Peyer's patch (tissue), 4 donors: ENCODE data around the gene SH2D1A. TPM values are rescaled to one million over a fixed set of nuclear protein-coding genes. Genes with fewer than 3 reads are reported as not detected.
"Not testable (repeated sequence)": the region's sequence is repeated elsewhere in the genome, so short reads cannot be mapped to it uniquely, and the experiment has no call there.

Experiments
- DNase-seq, 3 donors: peaks; one replicate each; pipeline ENCODE4 v3.0.0-alpha.2; 2017 to 2019
- H3K27ac ChIP-seq, 4 donors: fragments of 200-600 bp; sonication (generic); one replicate each; pipeline ENCODE4 v1.5.1; 2016 to 2019
- H3K27me3 ChIP-seq, 2 donors: fragments of 200-600 bp; sonication (generic); one replicate each; pipeline ENCODE4 v1.5.1; 2019
- H3K36me3 ChIP-seq, 3 donors: fragments of 200-600 bp; sonication (generic); one replicate each; pipeline ENCODE4 v1.5.1; 2016 to 2019
- H3K4me1 ChIP-seq, 4 donors: fragments of 200-600 bp; sonication (generic); one replicate each; pipeline ENCODE4 v1.5.1; 2016 to 2019
- H3K4me3 ChIP-seq, 4 donors: fragments of 200-600 bp; sonication (generic); 1 replicate in 3 of 4; 2 replicates in 1 of 4; pipeline ENCODE4 v1.5.1; 2016 to 2019; ENCODE audit warnings: mild to moderate bottlenecking in 1 of 4
- H3K9me3 ChIP-seq, 4 donors: fragments of 200-600 bp; sonication (generic); one replicate each; pipeline ENCODE4 v1.5.1; 2016 to 2019; ENCODE audit warnings: mild to moderate bottlenecking in 1 of 4
- CTCF ChIP-seq, 6 experiments: fragments of 450-650 bp in 4 of 6; fragments of 200-600 bp in 2 of 6; sonication (generic) in 1 of 6; IDR thresholded peaks; one replicate each; pipeline ENCODE4 v1.5.1; 2017 to 2019; ENCODE audit warnings: antibody characterized with exemption in 6 of 6, mild to moderate bottlenecking in 3 of 6, moderate library complexity in 1 of 6
- POLR2A ChIP-seq, 2 donors: fragments of 450-650 bp; IDR thresholded peaks; one replicate each; pipeline ENCODE4 v1.5.1; 2017; ENCODE audit warnings: antibody characterized with exemption in 2 of 2, mild to moderate bottlenecking in 2 of 2, moderate library complexity in 2 of 2
- total RNA-seq, 4 donors: library from RNA; depleted of rRNA; stranded (reverse); fragments of >200 nt; gene quantifications; one replicate each; pipeline ENCODE4 v1.1.0, GENCODE V29; 2016

The SH2D1A gene
- total RNA-seq = 1 to 10 TPM in 2 of 4 donors, under 1 TPM in 1, not detected in 1; 0.67 to 5.0 (median 1.6) TPM

- H3K4me3 ChIP-seq = peak within 1 kb of the TSS; percentile 21 to 29 (median 23)
- no peaks in the 10 kb centered on the region for H3K4me1 ChIP-seq
- peak; percentile 24 to 46 (median 27) for DNase-seq
- H3K9me3 ChIP-seq = no peaks in the 10 kb centered on the region
- H3K36me3 ChIP-seq = no peaks in the 10 kb centered on the region
- H3K27me3 ChIP-seq = no peaks in the 10 kb centered on the region
- TF ChIP-seq POLR2A (IDR thresholded peaks at IDR 0.05) (peak in 1 of 2 donors; percentile 12), CTCF (IDR thresholded peaks at IDR 0.05) (no peak)
- peak within 1 kb of the TSS; percentile 55 to 74 (median 64) for H3K27ac ChIP-seq
Measured at GRCh38 chrX:124346117-124346876, at the start of gene SH2D1A. SH2D1A (plus strand) TSS chrX:124346563; CDS start chrX:124346643, 80 bp downstream.

- H3K27ac ChIP-seq, H3K36me3 ChIP-seq, H3K4me1 ChIP-seq, H3K4me3 ChIP-seq, H3K9me3 ChIP-seq, H3K27me3 ChIP-seq, DNase-seq: not testable (repeated sequence)
Measured at GRCh38 chrX:124299323-124299722, 47.0 kb upstream of the SH2D1A start.

GRCh38 chrX:124300405-124300804 is 46.0 kb upstream of the SH2D1A start:
- no peak for TF ChIP-seq CTCF (IDR thresholded peaks at IDR 0.05)
- no peak for TF ChIP-seq POLR2A (IDR thresholded peaks at IDR 0.05)
- Histone ChIP-seq H3K27ac (no peak overlapping the region), H3K9me3 (no peaks in the 10 kb centered on the region), H3K4me3 (no peak overlapping the region), H3K36me3 (no peaks in the 10 kb centered on the region), H3K27me3 (no peaks in the 10 kb centered on the region), H3K4me1 (no peaks in the 10 kb centered on the region)
- no peak for DNase-seq

GRCh38 chrX:124307253-124307907 is 39.0 kb upstream of the SH2D1A start:
- Histone ChIP-seq H3K27me3 (no peaks in the 10 kb centered on the region), H3K4me1 (no peaks in the 10 kb centered on the region), H3K27ac (no peak overlapping the region), H3K4me3 (no peak overlapping the region), H3K36me3 (no peaks in the 10 kb centered on the region), H3K9me3 (no peaks in the 10 kb centered on the region)
- DNase-seq = no peak
- TF ChIP-seq CTCF (IDR thresholded peaks at IDR 0.05) (no peak), POLR2A (IDR thresholded peaks at IDR 0.05) (no peak)

GRCh38 chrX:124325732-124326131 is 20.6 kb upstream of the SH2D1A start:
- DNase-seq = no peak
- no peak for TF ChIP-seq POLR2A (IDR thresholded peaks at IDR 0.05)
- TF ChIP-seq CTCF (IDR thresholded peaks at IDR 0.05) = no peak
- Histone ChIP-seq H3K4me3 (no peak overlapping the region), H3K36me3 (no peaks in the 10 kb centered on the region), H3K9me3 (no peaks in the 10 kb centered on the region), H3K4me1 (no peaks in the 10 kb centered on the region), H3K27ac (no peak overlapping the region), H3K27me3 (no peaks in the 10 kb centered on the region)

GRCh38 chrX:124328765-124329164 is 17.6 kb upstream of the SH2D1A start:
- no peak for DNase-seq
- Histone ChIP-seq H3K4me1 (no peaks in the 10 kb centered on the region), H3K27ac (no peak overlapping the region), H3K27me3 (no peaks in the 10 kb centered on the region), H3K9me3 (no peaks in the 10 kb centered on the region), H3K36me3 (no peaks in the 10 kb centered on the region), H3K4me3 (no peak overlapping the region)
- TF ChIP-seq CTCF (IDR thresholded peaks at IDR 0.05) (no peak), POLR2A (IDR thresholded peaks at IDR 0.05) (no peak)
